Bone marrow (tissue), 2 donors: ENCODE measurements around the gene MAN2A1.

Source experiments
- DNase-seq, 2 donors: peaks; one replicate each; lab custom pipeline; 2025; lab: John Stamatoyannopoulos, UW

MAN2A1 gene

GRCh38 chr5:109706095-109706494, 16.4 kb downstream of the MAN2A1 start:
- DNase-seq = no peak

GRCh38 chr5:109707531-109707930, 17.8 kb downstream of the MAN2A1 start:
- no peak for DNase-seq

- no peak for DNase-seq
Measured at GRCh38 chr5:109708813-109709212, 19.1 kb downstream of the MAN2A1 start.

GRCh38 chr5:109709225-109709624, 19.5 kb downstream of the MAN2A1 start:
- no peak for DNase-seq

GRCh38 chr5:109711673-109712072, 21.9 kb downstream of the MAN2A1 start:
- DNase-seq = no peak

- DNase-seq = no peak
Measured at GRCh38 chr5:109713453-109713852, 23.7 kb downstream of the MAN2A1 start.

- DNase-seq = no peak
Measured at GRCh38 chr5:109714592-109714991, 24.9 kb downstream of the MAN2A1 start.

GRCh38 chr5:109718216-109718615, 28.5 kb downstream of the MAN2A1 start:
- no peak for DNase-seq

- DNase-seq = no peak
Measured at GRCh38 chr5:109718632-109719031, 28.9 kb downstream of the MAN2A1 start.

- no peak for DNase-seq
Measured at GRCh38 chr5:109719978-109720377, 30.3 kb downstream of the MAN2A1 start.

GRCh38 chr5:109721741-109722140, 32.0 kb downstream of the MAN2A1 start:
- no peak for DNase-seq

GRCh38 chr5:109723606-109724005, 33.9 kb downstream of the MAN2A1 start:
- no peak for DNase-seq

GRCh38 chr5:109725135-109725534, 35.4 kb downstream of the MAN2A1 start:
- DNase-seq = no peak

GRCh38 chr5:109739741-109740728, 50.3 kb downstream of the MAN2A1 start:
- no peak for DNase-seq

GRCh38 chr5:109740966-109741365, 51.2 kb downstream of the MAN2A1 start:
- DNase-seq = no peak

- DNase-seq = no peak
Measured at GRCh38 chr5:109741390-109741789, 51.7 kb downstream of the MAN2A1 start.

- no peak for DNase-seq
Measured at GRCh38 chr5:109743041-109743531, 53.4 kb downstream of the MAN2A1 start.

- DNase-seq = no peak
Measured at GRCh38 chr5:109743770-109744212, 54.1 kb downstream of the MAN2A1 start.

GRCh38 chr5:109744261-109744660, 54.5 kb downstream of the MAN2A1 start:
- DNase-seq = no peak

- no peak for DNase-seq
Measured at GRCh38 chr5:109748546-109748945, 58.8 kb downstream of the MAN2A1 start.

GRCh38 chr5:109750463-109750862, 60.7 kb downstream of the MAN2A1 start:
- no peak for DNase-seq

GRCh38 chr5:109753279-109753678, 63.6 kb downstream of the MAN2A1 start:
- no peak for DNase-seq

- DNase-seq = no peak
Measured at GRCh38 chr5:109754319-109754718, 64.6 kb downstream of the MAN2A1 start.
